Measurements from ENCODE around the gene CMTM8. TPM values are rescaled to one million over a fixed set of nuclear protein-coding genes. Genes with fewer than 3 reads are reported as not detected.

The CMTM8 gene
- total and polyA plus RNA-seq, 2 of the 8 experiments (the other 6 are each of a cell fraction or from before 2014, with no cell fraction given): 10.5 to 22.4 TPM

GRCh38 chr3:32288819-32289218 lies 50.3 kb downstream of the CMTM8 start:
- H3K14ac ChIP-seq (ENCODE audit: insufficient read length): no peak overlapping the region
- no peak overlapping the region for H2AFZ ChIP-seq (ENCODE audit: low read length)
- FAIRE-seq (no peak), DNase-seq (ENCODE audit: low read depth in 1 of 2, low spot score in 2 of 2) (no peak)
- no peaks in the 10 kb centered on the region for H3K23me2 ChIP-seq (ENCODE audit: low read depth, low read length)
- no peak overlapping the region for H3K4ac ChIP-seq (replicated peaks; ENCODE audit: insufficient read length, low read depth, low read length)
- H3K79me1 ChIP-seq (ENCODE audit: low read depth, low read length): no peaks in the 10 kb centered on the region
- no peak overlapping the region for H2AK5ac ChIP-seq (ENCODE audit: low read depth, low read length)
- no peak overlapping the region for H4K5ac ChIP-seq (ENCODE audit: insufficient read length, low read depth, low read length)
- no peak overlapping the region for H3K56ac ChIP-seq (replicated peaks; ENCODE audit: insufficient read length, low read depth, low read length)
- ChIA-PET CTCF (ENCODE audit: partially characterized antibody) (interaction anchor here (0.8 to 14.9 kb wide), 7 partner anchors 9 to 111 kb away, joined by 3 to 207 read pairs (median 8); no protein-coding TSS in a partner anchor), POLR2A (ENCODE audit: partially characterized antibody) (no interaction called here)
- H2BK20ac ChIP-seq (ENCODE audit: low read length): no peak overlapping the region
- no peak overlapping the region for H3K23ac ChIP-seq (ENCODE audit: insufficient read length)
- no peaks in the 10 kb centered on the region for H4K20me1 ChIP-seq (replicated peaks in 1 of 2; ENCODE audit: control insufficient read depth in 1 of 2, insufficient read depth in 2 of 2, low read length in 2 of 2)
- no peak overlapping the region for H3K4me2 ChIP-seq (ENCODE audit: insufficient read depth in 1 of 2, low read depth in 2 of 2, low read length in 2 of 2)
- no peak overlapping the region for H4K91ac ChIP-seq (replicated peaks; ENCODE audit: insufficient read length, low read length)
- no peaks in the 10 kb centered on the region for H3K79me2 ChIP-seq (ENCODE audit: control insufficient read depth in 1 of 2, insufficient read depth in 2 of 2, low read length in 2 of 2)
- H3K4me1 ChIP-seq (replicated peaks in 1 of 4; ENCODE audit: control insufficient read depth in 3 of 4, insufficient read depth in 4 of 4, low read length in 3 of 4): 0 out of 7 replicates have a peak, but pooled peaks cover 0 to 2% (median 0%) of the 10 kb centered on the region in 4 experiments
- no peak overlapping the region for H3K4me3 ChIP-seq (ENCODE audit: extremely low read depth in 1 of 4, insufficient read depth in 2 of 4, low read depth in 3 of 4, low read length in 4 of 4)
- no peak overlapping the region for H2BK120ac ChIP-seq (replicated peaks; ENCODE audit: low read depth, low read length)
- no peak overlapping the region for H3K27ac ChIP-seq (ENCODE audit: low read depth, low read length)
- no peak overlapping the region for H3K18ac ChIP-seq (ENCODE audit: extremely low read depth, low read length)
- H3K36me3 ChIP-seq (ENCODE audit: control insufficient read depth in 2 of 4, insufficient read depth in 4 of 4, low read length in 3 of 4): no peaks in the 10 kb centered on the region
- no peak overlapping the region for H3K9ac ChIP-seq (replicated peaks in 1 of 4; ENCODE audit: extremely low read depth in 1 of 4, low read depth in 3 of 4, low read length in 3 of 4)
- H2BK15ac ChIP-seq (ENCODE audit: low read length): no peak overlapping the region
- no peak overlapping the region for H4K8ac ChIP-seq (ENCODE audit: extremely low read depth, insufficient read depth, low read length)
- TF ChIP-seq SIRT6 (IDR thresholded peaks at IDR 0.05; ENCODE audit: low read length): no peak
- no peak for TF ChIP-seq CREB1 (IDR thresholded peaks at IDR 0.05)
- no peak for TF ChIP-seq BCL11A (IDR thresholded peaks at IDR 0.05; ENCODE audit: low read depth in 2 of 2, low read length in 2 of 2)
- no peak for TF ChIP-seq NANOG (IDR thresholded peaks at IDR 0.05; ENCODE audit: insufficient read depth, low read depth, low read length, poor library complexity, severe bottlenecking)
- TF ChIP-seq RXRA (IDR thresholded peaks at IDR 0.05; ENCODE audit: insufficient read depth, low read depth, low read length): no peak
- no peak for TF ChIP-seq SP1 (IDR thresholded peaks at IDR 0.05; ENCODE audit: low read depth, low read length)
- TF ChIP-seq SIN3A (conservative IDR thresholded peaks at IDR 0.05 in 1 of 2, IDR thresholded peaks at IDR 0.05 in 1 of 2; ENCODE audit: low read depth in 1 of 2, low read length in 2 of 2): no peak
- no peak for TF ChIP-seq MAX (IDR thresholded peaks at IDR 0.05)
- TF ChIP-seq CEBPB (IDR thresholded peaks at IDR 0.05; ENCODE audit: low read depth, low read length): no peak
- no peak for TF ChIP-seq TEAD4 (IDR thresholded peaks at IDR 0.05; ENCODE audit: low read depth, low read length)
- TF ChIP-seq FOSL1 (IDR thresholded peaks at IDR 0.05; ENCODE audit: insufficient read depth, low read depth, low read length): no peak
- TF ChIP-seq KDM1A (IDR thresholded peaks at IDR 0.05; ENCODE audit: borderline replicate concordance, low read length): no peak
- no peak for TF ChIP-seq RAD21 (IDR thresholded peaks at IDR 0.05 in 1 of 2, conservative IDR thresholded peaks at IDR 0.05 in 1 of 2; ENCODE audit: low read depth in 2 of 2, low read length in 2 of 2)
- WGBS, 2 experiments (ENCODE audit: extremely low coverage in 1 of 2, insufficient coverage in 1 of 2, insufficient read length in 1 of 2, insufficient replicate concordance in 2 of 2, low coverage in 1 of 2, low lambda C conversion rate in 2 of 2, missing lambda C conversion rate in 1 of 2): 84% methylated on average over 5 of the region's 5 CpGs; no CpG with 5 or more reads in 1 of the 2 experiments
- H2BK5ac ChIP-seq (ENCODE audit: low read depth, low read length): no peak overlapping the region
- no peak overlapping the region for H2BK12ac ChIP-seq (ENCODE audit: low read depth, low read length)
- no peaks in the 10 kb centered on the region for H3K9me3 ChIP-seq (ENCODE audit: insufficient read depth in 2 of 2, low read depth in 1 of 2, low read length in 1 of 2)
- no peaks in the 10 kb centered on the region for H3K27me3 ChIP-seq (replicated peaks in 1 of 4; ENCODE audit: control insufficient read depth in 3 of 4, extremely low read depth in 1 of 4, insufficient read depth in 3 of 4, low read length in 3 of 4)
